ENCODE results near the gene MYO1F. TPM values are rescaled to one million over a fixed set of nuclear protein-coding genes. Genes with fewer than 3 reads are reported as not detected.
A peak's percentile ranks its signal among the peaks of the same experiment; 100 is the strongest.
"Not testable (repeated sequence)": the region's sequence is repeated elsewhere in the genome, so short reads cannot be mapped to it uniquely, and the experiment has no call there.

Gene MYO1F
- total RNA-seq, 1 experiment from 2014 or later, result 0.16 TPM

GRCh38 chr19:8578642-8579265 lies 1.5 kb upstream of the MYO1F start:
- no peak overlapping the region for H3K27ac Mint-ChIP-seq (ENCODE audit: low read depth, unreplicated experiment)
- H3K4me3 Mint-ChIP-seq (ENCODE audit: unreplicated experiment), result no peak overlapping the region

DNA sequence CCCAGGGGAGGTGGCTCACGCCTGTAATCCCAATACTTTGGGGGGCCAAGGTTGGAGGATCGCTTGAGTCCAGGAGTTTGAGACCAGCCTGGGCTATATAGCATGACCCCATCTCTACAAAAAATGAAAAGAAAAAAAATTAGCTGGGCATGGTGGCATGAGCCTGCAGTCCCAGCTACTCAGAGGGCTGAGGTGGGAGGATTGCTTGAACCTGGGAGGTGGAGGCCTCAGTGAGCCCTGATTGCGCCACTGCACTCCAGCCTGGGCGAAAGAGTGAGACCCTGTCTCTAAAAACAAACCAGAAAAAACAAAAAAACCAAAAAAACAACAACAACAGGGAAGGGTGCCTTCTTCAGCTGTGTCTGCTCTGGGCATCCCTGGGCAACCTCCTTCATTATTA lies 499 bp upstream of the MYO1F start:
- BruUV-seq (replicated peaks), result no TSS peak
- H3K4me3 Mint-ChIP-seq (ENCODE audit: unreplicated experiment), result no peak overlapping the region
- CTCF ChIA-PET, result interaction anchor here (0.6 to 6.7 kb wide), 13 partner anchors 9 to 484 kb away, joined by 3 to 89 read pairs (median 6); partner anchors contain the start of gene ZNF414
- intact Hi-C loops (cut with micrococcal nuclease), result loop anchor here (2.0 kb wide), 1 partner anchor 223 kb away; no protein-coding TSS in a partner anchor
- peaks cover 14% of the 10 kb centered on the region for H3K4me1 Mint-ChIP-seq (ENCODE audit: insufficient read depth, unreplicated experiment)
- H3K36me3 Mint-ChIP-seq (ENCODE audit: insufficient read depth, unreplicated experiment), result no peaks in the 10 kb centered on the region
- H3K9me3 Mint-ChIP-seq (ENCODE audit: unreplicated experiment), result no peaks in the 10 kb centered on the region
- no peak overlapping the region for H3K27ac Mint-ChIP-seq (ENCODE audit: low read depth, unreplicated experiment)
- DNase-seq (ENCODE audit: unreplicated experiment), result no peak
- H3K27me3 Mint-ChIP-seq (ENCODE audit: insufficient read depth, unreplicated experiment), result peaks cover 22% of the 10 kb centered on the region
- TF ChIP-seq CTCF (IDR thresholded peaks at IDR 0.05; ENCODE audit: unreplicated experiment), result no peak
- POLR2A ChIA-PET, result interaction anchor here (1.8 kb wide), 1 partner anchor 52 kb away, joined by 7 read pairs; no protein-coding TSS in a partner anchor

More at GRCh38 chr19:8578642-8579265, 1.5 kb upstream of the MYO1F start:
- H3K9me3 Mint-ChIP-seq (ENCODE audit: unreplicated experiment), result no peaks in the 10 kb centered on the region
- peak; percentile 87 for TF ChIP-seq CTCF (IDR thresholded peaks at IDR 0.05; ENCODE audit: unreplicated experiment)
- no peaks in the 10 kb centered on the region for H3K36me3 Mint-ChIP-seq (ENCODE audit: insufficient read depth, unreplicated experiment)
- peak; percentile 78 for DNase-seq (ENCODE audit: unreplicated experiment)
- intact Hi-C loops (cut with micrococcal nuclease), result loop anchor here (2.0 kb wide), 1 partner anchor 224 kb away; no protein-coding TSS in a partner anchor
- POLR2A ChIA-PET, result interaction anchor here (1.1 to 1.8 kb wide), 2 partner anchors 21 to 53 kb away, joined by 3 to 7 read pairs; no protein-coding TSS in a partner anchor
- no TSS peak for BruUV-seq (replicated peaks)
- peaks cover 14% of the 10 kb centered on the region for H3K4me1 Mint-ChIP-seq (ENCODE audit: insufficient read depth, unreplicated experiment)
- H3K27me3 Mint-ChIP-seq (ENCODE audit: insufficient read depth, unreplicated experiment), result peaks cover 17% of the 10 kb centered on the region
- CTCF ChIA-PET, result interaction anchor here (0.5 to 6.7 kb wide), 37 partner anchors 8 to 715 kb away, joined by 3 to 89 read pairs (median 4); partner anchors contain the start of gene ZNF414

GRCh38 chr19:8576273-8576993 lies 809 bp downstream of the MYO1F start:
- CTCF ChIA-PET, result interaction anchor here (0.6 to 6.7 kb wide), 6 partner anchors 18 to 258 kb away, joined by 3 to 62 read pairs (median 4); partner anchors contain the start of gene MARCHF2
- Mint-ChIP-seq H3K9me3 (ENCODE audit: unreplicated experiment) (no peaks in the 10 kb centered on the region), H3K36me3 (ENCODE audit: insufficient read depth, unreplicated experiment) (no peaks in the 10 kb centered on the region), H3K4me1 (ENCODE audit: insufficient read depth, unreplicated experiment) (peaks cover 14% of the 10 kb centered on the region), H3K27ac (ENCODE audit: low read depth, unreplicated experiment) (no peak overlapping the region), H3K27me3 (ENCODE audit: insufficient read depth, unreplicated experiment) (peaks cover 22% of the 10 kb centered on the region), H3K4me3 (ENCODE audit: unreplicated experiment) (no peak overlapping the region)
- no TSS peak for BruUV-seq (replicated peaks)
- no peak for TF ChIP-seq CTCF (IDR thresholded peaks at IDR 0.05; ENCODE audit: unreplicated experiment)
- POLR2A ChIA-PET, result interaction anchor here (0.5 kb wide), 1 partner anchor 62 kb away, joined by 3 read pairs; the partner anchor contains the start of gene ZNF414
- intact Hi-C loops (cut with micrococcal nuclease), result no loop called here
- DNase-seq (ENCODE audit: unreplicated experiment), result no peak

DNA sequence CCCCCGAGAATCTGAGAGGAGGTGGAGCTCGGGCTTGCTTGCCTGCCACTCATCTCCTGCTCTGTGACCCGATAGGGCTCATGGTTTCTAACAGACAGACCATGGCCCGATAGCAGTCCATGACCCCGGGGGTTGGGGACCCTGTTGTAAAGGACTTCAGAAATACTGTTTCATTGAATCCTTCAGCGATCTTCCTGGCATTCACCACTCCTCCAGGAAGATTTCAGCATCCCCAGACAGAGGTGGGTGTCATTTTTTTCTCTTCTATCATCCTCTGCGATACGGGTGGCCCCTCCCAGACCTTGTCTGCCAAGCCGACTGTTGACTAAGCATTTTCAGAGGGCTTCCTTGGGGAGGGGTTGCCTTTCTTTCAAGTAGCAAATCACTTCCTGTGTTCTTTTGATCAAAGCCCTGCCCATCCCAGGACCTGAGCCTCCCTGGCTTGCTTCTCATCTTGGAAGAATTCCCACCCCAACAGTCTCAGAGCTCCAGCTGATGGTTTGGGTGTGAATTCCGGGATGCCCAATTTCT lies 1.7 kb downstream of the MYO1F start:
- TF ChIP-seq CTCF (IDR thresholded peaks at IDR 0.05; ENCODE audit: unreplicated experiment), result no peak
- intact Hi-C loops (cut with micrococcal nuclease), result no loop called here
- no peaks in the 10 kb centered on the region for H3K9me3 Mint-ChIP-seq (ENCODE audit: unreplicated experiment)
- no peaks in the 10 kb centered on the region for H3K36me3 Mint-ChIP-seq (ENCODE audit: insufficient read depth, unreplicated experiment)
- H3K27me3 Mint-ChIP-seq (ENCODE audit: insufficient read depth, unreplicated experiment), result peaks cover 22% of the 10 kb centered on the region
- peak; percentile 59 for DNase-seq (ENCODE audit: unreplicated experiment)
- no peak overlapping the region for H3K4me3 Mint-ChIP-seq (ENCODE audit: unreplicated experiment)
- H3K4me1 Mint-ChIP-seq (ENCODE audit: insufficient read depth, unreplicated experiment), result peaks cover 14% of the 10 kb centered on the region
- POLR2A ChIA-PET, result interaction anchor here (0.7 kb wide), 1 partner anchor 307 kb away, joined by 3 read pairs; no protein-coding TSS in a partner anchor
- H3K27ac Mint-ChIP-seq (ENCODE audit: low read depth, unreplicated experiment), result no peak overlapping the region
- BruUV-seq (replicated peaks), result no TSS peak
- CTCF ChIA-PET, result interaction anchor here (0.6 to 1.2 kb wide), 4 partner anchors 26 to 162 kb away, joined by 3 to 6 read pairs (median 4); partner anchors contain the start of gene MARCHF2

DNA sequence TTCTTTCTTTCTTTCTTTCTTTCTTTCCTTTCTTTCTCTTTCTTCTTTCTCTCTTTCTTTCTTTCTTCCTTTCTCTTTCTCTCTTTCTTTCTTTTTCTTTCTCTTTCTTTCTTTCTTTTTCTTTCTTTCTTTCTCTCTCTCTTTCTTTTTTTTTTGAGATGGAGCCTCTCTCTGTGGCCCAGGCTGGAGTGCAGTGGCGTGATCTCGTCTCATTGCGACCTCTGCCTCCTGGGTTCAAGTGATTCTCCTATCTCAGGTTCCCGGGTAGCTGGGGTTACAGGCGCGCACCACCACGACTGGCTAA lies 2.7 kb downstream of the MYO1F start:
- H3K9me3 Mint-ChIP-seq (ENCODE audit: unreplicated experiment); intact Hi-C loops (cut with micrococcal nuclease): not testable (repeated sequence)

More for the DNA sequence above, 2.7 kb downstream of the MYO1F start:
- CTCF ChIA-PET; BruUV-seq (replicated peaks); POLR2A ChIA-PET; H3K36me3 Mint-ChIP-seq (ENCODE audit: insufficient read depth, unreplicated experiment); H3K4me3 Mint-ChIP-seq (ENCODE audit: unreplicated experiment); DNase-seq (ENCODE audit: unreplicated experiment); H3K27ac Mint-ChIP-seq (ENCODE audit: low read depth, unreplicated experiment): not testable (repeated sequence)
- Mint-ChIP-seq H3K4me1 (ENCODE audit: insufficient read depth, unreplicated experiment) (peaks cover 14% of the 10 kb centered on the region), H3K27me3 (ENCODE audit: insufficient read depth, unreplicated experiment) (peaks cover 22% of the 10 kb centered on the region)

Data from MCF 10A (cell line).